Measurements from ENCODE around the gene CCDC6.
"Not testable (repeated sequence)": the region's sequence is repeated elsewhere in the genome, so short reads cannot be mapped to it uniquely, and the experiment has no call there.

CCDC6 gene

DNA sequence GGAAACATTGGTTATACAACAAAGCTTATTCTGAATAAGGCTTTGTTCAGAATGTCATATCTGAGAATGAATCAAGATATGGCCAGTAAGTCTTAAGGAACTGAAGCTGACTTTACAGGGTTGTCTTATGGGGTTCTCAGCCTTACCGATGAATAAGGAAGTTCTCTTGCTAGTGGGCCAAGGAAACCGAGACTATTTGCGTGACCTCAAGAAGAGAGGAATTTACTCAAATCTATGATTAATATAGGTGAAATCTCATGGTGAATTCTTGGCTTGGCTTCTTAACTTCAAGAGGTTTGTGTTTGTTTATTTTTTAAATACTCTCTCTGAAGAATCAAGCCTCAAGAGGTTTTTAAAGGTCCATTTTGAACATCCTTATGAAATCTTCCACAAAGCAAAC, 148.4 kb downstream of the CCDC6 start:
- DNase-seq (ENCODE audit: low read depth, low spot score) = no peak
- TF ChIP-seq YY1 (IDR thresholded peaks at IDR 0.05; ENCODE audit: insufficient read depth, insufficient read length) (no peak), ZNF274 (IDR thresholded peaks at IDR 0.05; ENCODE audit: low read depth, low read length) (no peak), SUZ12 (IDR thresholded peaks at IDR 0.05; ENCODE audit: extremely low read depth, insufficient read depth, insufficient read length) (no peak)
- no peaks in the 10 kb centered on the region for H3K27me3 ChIP-seq (ENCODE audit: insufficient read depth, insufficient read length)
- H3K36me3 ChIP-seq (ENCODE audit: insufficient read depth, insufficient read length, low read length) = no peaks in the 10 kb centered on the region
- H3K4me1 ChIP-seq (ENCODE audit: insufficient read depth, insufficient read length) = no peaks in the 10 kb centered on the region
- no peaks in the 10 kb centered on the region for H3K9me3 ChIP-seq (ENCODE audit: insufficient read depth, low read length)
- H3K4me3 ChIP-seq (ENCODE audit: insufficient read length, low read depth) = no peak overlapping the region
- H3K9ac ChIP-seq (ENCODE audit: insufficient read length, low read depth) = no peak overlapping the region

DNA sequence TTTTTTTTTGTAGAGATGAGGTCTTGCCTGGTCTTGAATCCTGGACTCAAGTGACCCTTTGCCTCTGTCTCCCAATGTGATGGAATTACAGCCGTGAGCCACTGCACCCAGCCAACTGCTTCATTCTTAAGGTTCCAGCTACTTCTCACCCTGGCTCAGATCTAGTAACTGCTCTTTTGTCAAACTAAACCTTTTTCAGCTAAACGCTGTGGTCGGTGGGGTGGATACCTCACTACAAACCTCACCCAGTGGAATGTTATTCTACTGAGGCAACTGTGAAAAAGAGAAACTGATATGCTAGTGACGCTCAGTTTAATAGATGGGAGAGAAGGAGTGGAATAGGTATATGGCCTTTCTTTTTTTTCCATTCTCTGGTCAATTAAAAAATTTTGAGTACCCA, 151.4 kb downstream of the CCDC6 start:
- no peak for TF ChIP-seq ZNF274 (IDR thresholded peaks at IDR 0.05; ENCODE audit: low read depth, low read length)
- no peak for TF ChIP-seq YY1 (IDR thresholded peaks at IDR 0.05; ENCODE audit: insufficient read depth, insufficient read length)
- TF ChIP-seq SUZ12 (IDR thresholded peaks at IDR 0.05; ENCODE audit: extremely low read depth, insufficient read depth, insufficient read length) = no peak
- Histone ChIP-seq H3K9me3 (ENCODE audit: insufficient read depth, low read length) (no peaks in the 10 kb centered on the region), H3K27me3 (ENCODE audit: insufficient read depth, insufficient read length) (no peaks in the 10 kb centered on the region), H3K9ac (ENCODE audit: insufficient read length, low read depth) (no peak overlapping the region), H3K36me3 (ENCODE audit: insufficient read depth, insufficient read length, low read length) (no peaks in the 10 kb centered on the region), H3K4me3 (ENCODE audit: insufficient read length, low read depth) (no peak overlapping the region), H3K4me1 (ENCODE audit: insufficient read depth, insufficient read length) (no peaks in the 10 kb centered on the region)
- no peak for DNase-seq (ENCODE audit: low read depth, low spot score)

DNA sequence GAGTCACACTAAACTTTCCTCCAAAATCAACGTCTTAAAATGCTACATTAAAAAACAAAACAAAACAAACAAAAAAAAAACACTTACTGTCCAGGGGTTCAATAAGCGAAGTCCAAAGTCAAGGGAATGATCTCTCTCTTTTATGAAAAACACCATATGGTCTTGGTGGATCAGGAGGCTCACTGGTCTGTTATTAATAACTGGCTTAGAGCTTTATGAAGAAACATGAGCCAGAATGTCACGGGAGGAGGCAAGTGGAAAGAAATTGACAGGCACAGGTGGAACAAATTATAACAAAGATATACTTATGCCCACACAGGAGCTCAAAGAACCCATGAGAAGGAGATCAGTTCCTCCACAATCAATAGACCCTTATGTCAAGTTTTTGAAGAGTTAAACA, 153.1 kb downstream of the CCDC6 start, which contains the start of gene MRLN:
Gene MRLN (minus strand): TSS at position 189 of the 400 bp plus-strand sequence.
- H3K9me3 ChIP-seq (ENCODE audit: insufficient read depth, low read length) = no peaks in the 10 kb centered on the region
- no peak within 1 kb of the TSS for H3K4me3 ChIP-seq (ENCODE audit: insufficient read length, low read depth)
- H3K36me3 ChIP-seq (ENCODE audit: insufficient read depth, insufficient read length, low read length) = no peaks in the 10 kb centered on the region
- H3K4me1 ChIP-seq (ENCODE audit: insufficient read depth, insufficient read length) = no peaks in the 10 kb centered on the region
- H3K9ac ChIP-seq (ENCODE audit: insufficient read length, low read depth) = no peak within 1 kb of the TSS
- H3K27me3 ChIP-seq (ENCODE audit: insufficient read depth, insufficient read length) = no peaks in the 10 kb centered on the region
- TF ChIP-seq SUZ12 (IDR thresholded peaks at IDR 0.05; ENCODE audit: extremely low read depth, insufficient read depth, insufficient read length) (no peak), ZNF274 (IDR thresholded peaks at IDR 0.05; ENCODE audit: low read depth, low read length) (no peak), YY1 (IDR thresholded peaks at IDR 0.05; ENCODE audit: insufficient read depth, insufficient read length) (no peak)
- DNase-seq (ENCODE audit: low read depth, low spot score) = no peak

DNA sequence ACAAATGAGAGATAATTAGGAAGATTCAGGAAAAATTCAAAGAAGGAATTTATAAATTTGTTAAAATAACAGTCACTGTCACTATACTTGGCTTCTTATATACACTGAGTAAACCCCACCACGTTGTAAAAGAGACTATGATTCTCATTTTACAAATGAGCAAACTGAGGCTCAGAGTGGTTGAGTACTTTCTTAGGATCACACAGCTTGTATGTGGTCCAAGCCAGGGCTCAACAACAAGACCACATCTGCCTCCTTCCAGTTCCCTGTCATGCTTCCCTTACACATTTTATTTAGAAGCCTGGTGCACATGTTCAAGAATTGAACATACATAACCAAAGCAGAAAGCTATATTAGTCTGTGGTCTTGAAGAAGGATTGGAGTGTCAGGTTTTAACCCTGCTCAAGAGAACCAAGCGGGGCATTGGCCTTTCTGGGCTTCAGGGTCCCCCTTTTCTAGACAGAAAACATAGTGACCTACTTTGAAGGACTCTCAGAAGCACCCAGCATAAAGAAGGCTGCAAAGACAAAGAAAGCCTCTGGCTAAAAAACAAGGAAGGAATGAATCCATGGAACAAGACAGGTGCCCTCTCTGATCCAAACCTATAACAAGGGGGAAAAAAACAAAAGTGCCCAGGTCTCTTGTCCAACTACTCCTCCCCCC, 153.9 kb downstream of the CCDC6 start:
- no peak for DNase-seq (ENCODE audit: low read depth, low spot score)
- Histone ChIP-seq H3K4me1 (ENCODE audit: insufficient read depth, insufficient read length) (no peaks in the 10 kb centered on the region), H3K4me3 (ENCODE audit: insufficient read length, low read depth) (no peak overlapping the region), H3K9me3 (ENCODE audit: insufficient read depth, low read length) (no peaks in the 10 kb centered on the region), H3K36me3 (ENCODE audit: insufficient read depth, insufficient read length, low read length) (no peaks in the 10 kb centered on the region), H3K27me3 (ENCODE audit: insufficient read depth, insufficient read length) (no peaks in the 10 kb centered on the region), H3K9ac (ENCODE audit: insufficient read length, low read depth) (no peak overlapping the region)
- TF ChIP-seq YY1 (IDR thresholded peaks at IDR 0.05; ENCODE audit: insufficient read depth, insufficient read length) = no peak
- no peak for TF ChIP-seq SUZ12 (IDR thresholded peaks at IDR 0.05; ENCODE audit: extremely low read depth, insufficient read depth, insufficient read length)
- TF ChIP-seq ZNF274 (IDR thresholded peaks at IDR 0.05; ENCODE audit: low read depth, low read length) = no peak

DNA sequence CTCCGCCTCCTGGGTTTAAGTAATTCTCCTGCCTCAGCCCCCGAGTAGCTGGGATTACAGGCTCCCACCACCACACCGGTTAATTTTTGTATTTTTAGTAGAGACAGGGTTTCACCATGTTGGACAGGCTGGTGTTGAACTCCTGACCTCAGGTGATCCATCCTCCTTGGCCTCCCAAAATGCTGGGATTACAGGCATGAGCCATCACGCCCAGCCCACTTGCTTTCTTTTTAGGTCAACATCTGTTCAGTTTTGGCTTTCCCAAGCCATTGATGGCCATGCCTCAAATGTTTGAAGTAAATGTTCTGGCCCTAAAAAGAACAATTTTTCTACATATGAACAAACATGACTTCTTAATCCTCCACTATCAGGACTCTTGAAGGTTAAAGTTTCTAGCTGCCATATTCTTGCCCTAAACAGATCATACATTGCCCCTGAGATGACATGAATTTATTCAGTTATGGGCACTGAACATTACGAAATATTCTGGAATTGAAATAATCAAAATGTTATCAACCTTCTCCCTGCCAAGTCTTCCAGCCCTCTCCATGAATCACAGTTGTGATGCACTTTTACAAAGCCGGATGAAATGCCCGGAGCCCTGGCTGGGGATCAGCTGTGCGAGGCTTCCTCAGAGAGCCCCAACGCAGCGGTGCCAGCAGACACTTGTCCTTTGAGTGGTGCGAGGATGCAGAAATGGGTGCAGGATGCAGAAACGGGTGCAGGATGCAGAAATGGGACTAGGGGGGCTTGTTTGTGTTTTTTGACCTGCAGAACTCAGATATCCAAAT, 156.0 kb downstream of the CCDC6 start:
- no peaks in the 10 kb centered on the region for H3K4me1 ChIP-seq (ENCODE audit: insufficient read depth, insufficient read length)
- TF ChIP-seq YY1 (IDR thresholded peaks at IDR 0.05; ENCODE audit: insufficient read depth, insufficient read length) (no peak), ZNF274 (IDR thresholded peaks at IDR 0.05; ENCODE audit: low read depth, low read length) (no peak), SUZ12 (IDR thresholded peaks at IDR 0.05; ENCODE audit: extremely low read depth, insufficient read depth, insufficient read length) (no peak)
- H3K36me3 ChIP-seq (ENCODE audit: insufficient read depth, insufficient read length, low read length) = no peaks in the 10 kb centered on the region
- no peaks in the 10 kb centered on the region for H3K9me3 ChIP-seq (ENCODE audit: insufficient read depth, low read length)
- no peak overlapping the region for H3K9ac ChIP-seq (ENCODE audit: insufficient read length, low read depth)
- DNase-seq (ENCODE audit: low read depth, low spot score) = no peak
- no peak overlapping the region for H3K4me3 ChIP-seq (ENCODE audit: insufficient read length, low read depth)
- no peaks in the 10 kb centered on the region for H3K27me3 ChIP-seq (ENCODE audit: insufficient read depth, insufficient read length)

DNA sequence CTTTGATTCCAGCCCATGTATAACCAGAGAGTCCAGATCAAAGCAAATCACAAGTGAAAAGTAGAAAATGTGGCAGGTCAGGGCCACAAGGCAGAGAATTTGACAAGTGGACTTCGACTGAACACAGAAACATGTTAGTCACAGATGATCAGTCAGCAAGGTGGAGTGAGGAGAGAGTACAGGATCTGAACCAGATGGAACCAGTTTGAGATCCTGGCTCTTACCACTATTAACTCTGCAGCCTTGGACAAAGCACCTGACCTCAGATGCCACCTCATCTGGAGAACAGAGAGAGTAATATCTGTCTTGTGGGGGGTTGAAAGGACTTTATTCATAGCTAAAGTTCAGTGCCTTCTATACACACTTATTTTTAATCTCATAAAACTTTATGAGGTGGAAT, 157.5 kb downstream of the CCDC6 start:
- no peaks in the 10 kb centered on the region for H3K9me3 ChIP-seq (ENCODE audit: insufficient read depth, low read length)
- H3K36me3 ChIP-seq (ENCODE audit: insufficient read depth, insufficient read length, low read length) = no peaks in the 10 kb centered on the region
- no peaks in the 10 kb centered on the region for H3K27me3 ChIP-seq (ENCODE audit: insufficient read depth, insufficient read length)
- TF ChIP-seq YY1 (IDR thresholded peaks at IDR 0.05; ENCODE audit: insufficient read depth, insufficient read length) (no peak), ZNF274 (IDR thresholded peaks at IDR 0.05; ENCODE audit: low read depth, low read length) (no peak), SUZ12 (IDR thresholded peaks at IDR 0.05; ENCODE audit: extremely low read depth, insufficient read depth, insufficient read length) (no peak)
- DNase-seq (ENCODE audit: low read depth, low spot score) = no peak
- no peak overlapping the region for H3K4me3 ChIP-seq (ENCODE audit: insufficient read length, low read depth)
- H3K9ac ChIP-seq (ENCODE audit: insufficient read length, low read depth) = no peak overlapping the region
- H3K4me1 ChIP-seq (ENCODE audit: insufficient read depth, insufficient read length) = no peaks in the 10 kb centered on the region

DNA sequence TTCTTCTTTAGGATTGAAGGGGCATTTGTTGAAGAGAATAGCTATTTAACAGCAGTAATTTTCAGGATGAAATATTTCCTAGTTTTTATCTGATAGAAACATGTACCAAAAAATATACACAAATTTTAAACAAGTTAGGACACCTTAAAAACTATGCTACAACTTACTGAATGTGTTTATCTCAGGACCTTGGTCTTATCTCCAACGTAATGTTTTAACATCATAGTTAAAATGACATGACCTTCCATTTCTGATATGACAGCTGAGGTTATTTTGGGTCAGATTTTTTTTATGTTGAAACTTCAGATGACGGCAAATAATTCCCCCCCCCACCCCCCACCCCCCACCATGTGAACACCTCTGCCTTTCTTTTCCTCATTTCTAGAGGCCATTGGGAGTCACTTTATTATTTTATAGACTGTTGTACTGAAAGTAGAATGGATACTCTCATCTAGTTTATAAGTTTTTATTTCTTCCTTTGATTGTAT, 161.1 kb downstream of the CCDC6 start:
- no peak for TF ChIP-seq SUZ12 (IDR thresholded peaks at IDR 0.05; ENCODE audit: extremely low read depth, insufficient read depth, insufficient read length)
- no peak for TF ChIP-seq YY1 (IDR thresholded peaks at IDR 0.05; ENCODE audit: insufficient read depth, insufficient read length)
- TF ChIP-seq ZNF274 (IDR thresholded peaks at IDR 0.05; ENCODE audit: low read depth, low read length) = no peak
- DNase-seq (ENCODE audit: low read depth, low spot score) = no peak
- no peaks in the 10 kb centered on the region for H3K4me1 ChIP-seq (ENCODE audit: insufficient read depth, insufficient read length)
- H3K9ac ChIP-seq (ENCODE audit: insufficient read length, low read depth) = no peak overlapping the region
- no peaks in the 10 kb centered on the region for H3K27me3 ChIP-seq (ENCODE audit: insufficient read depth, insufficient read length)
- H3K9me3 ChIP-seq (ENCODE audit: insufficient read depth, low read length) = peaks cover 5% of the 10 kb centered on the region; the same call in 1 of the 2 replicates
- H3K4me3 ChIP-seq (ENCODE audit: insufficient read length, low read depth) = no peak overlapping the region
- H3K36me3 ChIP-seq (ENCODE audit: insufficient read depth, insufficient read length, low read length) = no peaks in the 10 kb centered on the region

DNA sequence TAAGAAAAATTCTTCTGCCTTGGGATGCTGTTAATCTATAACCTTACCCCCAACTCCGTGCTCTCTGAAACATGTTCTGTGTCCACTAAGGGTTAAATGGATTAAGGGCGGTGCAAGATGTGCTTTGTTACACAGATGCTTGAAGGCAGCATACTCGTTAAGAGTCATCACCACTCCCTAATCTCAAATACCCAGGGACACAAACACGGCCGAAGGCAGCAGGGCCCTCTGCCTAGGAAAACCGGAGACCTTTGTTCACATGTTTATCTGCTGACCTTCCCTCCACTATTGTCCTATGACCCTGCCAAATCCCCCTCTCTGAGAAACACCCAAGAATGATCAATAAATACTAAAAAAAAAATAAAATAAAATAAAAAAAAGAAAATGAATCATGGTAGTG, 161.6 kb downstream of the CCDC6 start:
- not testable (repeated sequence) for H3K4me1 ChIP-seq (ENCODE audit: insufficient read depth, insufficient read length); H3K9me3 ChIP-seq (ENCODE audit: insufficient read depth, low read length); DNase-seq (ENCODE audit: low read depth, low spot score); H3K9ac ChIP-seq (ENCODE audit: insufficient read length, low read depth); H3K36me3 ChIP-seq (ENCODE audit: insufficient read depth, insufficient read length, low read length); H3K4me3 ChIP-seq (ENCODE audit: insufficient read length, low read depth); H3K27me3 ChIP-seq (ENCODE audit: insufficient read depth, insufficient read length)

DNA sequence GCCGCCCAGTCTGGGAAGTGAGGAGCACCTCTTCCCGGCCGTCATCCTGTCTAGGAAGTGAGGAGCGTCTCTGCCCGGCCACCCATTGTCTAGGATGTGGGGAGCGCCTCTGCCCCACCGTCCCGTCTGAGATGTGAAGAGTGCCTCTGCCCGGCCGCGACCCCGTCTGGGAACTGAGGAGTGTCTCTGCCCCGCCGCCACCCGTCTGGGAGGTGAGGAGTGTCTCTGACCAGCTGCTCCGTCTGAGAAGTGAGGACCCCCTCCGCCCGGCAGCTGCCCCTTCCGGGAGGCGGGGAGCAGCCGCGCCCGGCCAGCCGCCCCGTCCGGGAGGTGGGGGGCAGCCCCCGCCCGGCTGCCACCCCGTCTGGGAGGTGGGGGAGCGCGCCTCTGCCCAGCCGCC, 162.2 kb downstream of the CCDC6 start:
- DNase-seq (ENCODE audit: low read depth, low spot score); H3K4me3 ChIP-seq (ENCODE audit: insufficient read length, low read depth); H3K4me1 ChIP-seq (ENCODE audit: insufficient read depth, insufficient read length); H3K27me3 ChIP-seq (ENCODE audit: insufficient read depth, insufficient read length); H3K9ac ChIP-seq (ENCODE audit: insufficient read length, low read depth); H3K9me3 ChIP-seq (ENCODE audit: insufficient read depth, low read length); H3K36me3 ChIP-seq (ENCODE audit: insufficient read depth, insufficient read length, low read length): not testable (repeated sequence)

All from NT2/D1 (cell line).